GM19240 (cell line): Measurements from ENCODE around the gene DIS3L2.
"Not testable (repeated sequence)": the region's sequence is repeated elsewhere in the genome, so short reads cannot be mapped to it uniquely, and the experiment has no call there.

Source experiments
- DNase-seq: peaks from one replicate; pipeline ENCODE4 v3.0.0; 2011; ENCODE audit warnings: low spot score; ENCODE audit not compliant: insufficient read length

The DIS3L2 gene

DNA sequence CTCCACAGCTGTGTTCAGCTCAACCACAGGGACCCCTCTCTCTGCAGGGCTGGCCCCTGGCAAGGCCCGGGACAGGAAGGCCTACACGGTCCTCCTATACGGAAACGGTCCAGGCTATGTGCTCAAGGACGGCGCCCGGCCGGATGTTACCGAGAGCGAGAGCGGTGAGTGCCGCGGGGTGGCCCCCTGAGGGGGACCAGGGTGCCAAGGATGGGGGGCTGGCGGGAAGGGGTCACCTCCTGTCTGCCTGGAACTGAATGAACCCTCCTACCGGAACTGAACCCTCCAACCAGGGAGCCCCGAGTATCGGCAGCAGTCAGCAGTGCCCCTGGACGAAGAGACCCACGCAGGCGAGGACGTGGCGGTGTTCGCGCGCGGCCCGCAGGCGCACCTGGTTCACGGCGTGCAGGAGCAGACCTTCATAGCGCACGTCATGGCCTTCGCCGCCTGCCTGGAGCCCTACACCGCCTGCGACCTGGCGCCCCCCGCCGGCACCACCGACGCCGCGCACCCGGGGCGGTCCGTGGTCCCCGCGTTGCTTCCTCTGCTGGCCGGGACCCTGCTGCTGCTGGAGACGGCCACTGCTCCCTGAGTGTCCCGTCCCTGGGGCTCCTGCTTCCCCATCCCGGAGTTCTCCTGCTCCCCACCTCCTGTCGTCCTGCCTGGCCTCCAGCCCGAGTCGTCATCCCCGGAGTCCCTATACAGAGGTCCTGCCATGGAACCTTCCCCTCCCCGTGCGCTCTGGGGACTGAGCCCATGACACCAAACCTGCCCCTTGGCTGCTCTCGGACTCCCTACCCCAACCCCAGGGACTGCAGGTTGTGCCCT, 419.9 kb downstream of the DIS3L2 start:
- DNase-seq: not testable (repeated sequence)

DNA sequence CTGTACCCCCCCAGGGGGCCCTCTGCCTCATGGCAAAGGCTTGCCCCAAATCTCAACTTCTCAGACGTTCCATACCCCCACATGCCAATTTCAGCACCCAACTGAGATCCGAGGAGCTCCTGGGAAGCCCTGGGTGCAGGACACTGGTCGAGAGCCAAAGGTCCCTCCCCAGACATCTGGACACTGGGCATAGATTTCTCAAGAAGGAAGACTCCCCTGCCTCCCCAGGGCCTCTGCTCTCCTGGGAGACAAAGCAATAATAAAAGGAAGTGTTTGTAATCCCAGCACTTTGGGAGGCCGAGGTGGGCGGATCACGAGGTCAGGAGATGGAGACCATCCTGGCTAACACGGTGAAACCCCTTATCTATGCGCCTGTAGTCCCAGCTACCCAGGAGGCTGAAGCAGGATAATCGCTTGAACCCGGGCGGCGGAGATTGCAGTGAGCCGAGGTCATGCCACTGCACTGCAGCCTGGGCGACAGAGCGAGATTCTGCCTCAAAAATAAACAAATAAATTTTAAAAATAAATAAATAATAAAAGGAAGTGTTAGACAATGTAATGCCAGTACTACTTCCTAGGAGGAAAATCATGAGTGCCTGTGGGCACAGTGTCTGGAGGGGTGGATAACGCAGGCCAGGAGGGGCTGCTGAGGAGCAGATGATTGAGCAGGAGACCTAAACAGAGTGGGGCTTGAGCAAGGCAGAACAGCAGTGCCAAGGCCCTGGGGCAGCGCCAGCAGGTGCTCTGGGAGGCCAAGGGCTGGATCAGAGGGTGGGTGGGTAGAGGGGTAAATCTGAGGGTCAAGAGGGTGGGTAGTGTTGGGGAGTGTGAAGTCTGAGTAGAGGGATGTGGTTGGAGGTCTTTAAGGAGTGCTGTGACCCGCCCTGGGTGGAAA, 421.1 kb downstream of the DIS3L2 start:
- DNase-seq: no peak

GRCh38 chr2:232384466-232384865, 423.0 kb downstream of the DIS3L2 start:
- DNase-seq: no peak

- DNase-seq: not testable (repeated sequence)
Observed at GRCh38 chr2:232385058-232385457, 423.5 kb downstream of the DIS3L2 start.

DNA sequence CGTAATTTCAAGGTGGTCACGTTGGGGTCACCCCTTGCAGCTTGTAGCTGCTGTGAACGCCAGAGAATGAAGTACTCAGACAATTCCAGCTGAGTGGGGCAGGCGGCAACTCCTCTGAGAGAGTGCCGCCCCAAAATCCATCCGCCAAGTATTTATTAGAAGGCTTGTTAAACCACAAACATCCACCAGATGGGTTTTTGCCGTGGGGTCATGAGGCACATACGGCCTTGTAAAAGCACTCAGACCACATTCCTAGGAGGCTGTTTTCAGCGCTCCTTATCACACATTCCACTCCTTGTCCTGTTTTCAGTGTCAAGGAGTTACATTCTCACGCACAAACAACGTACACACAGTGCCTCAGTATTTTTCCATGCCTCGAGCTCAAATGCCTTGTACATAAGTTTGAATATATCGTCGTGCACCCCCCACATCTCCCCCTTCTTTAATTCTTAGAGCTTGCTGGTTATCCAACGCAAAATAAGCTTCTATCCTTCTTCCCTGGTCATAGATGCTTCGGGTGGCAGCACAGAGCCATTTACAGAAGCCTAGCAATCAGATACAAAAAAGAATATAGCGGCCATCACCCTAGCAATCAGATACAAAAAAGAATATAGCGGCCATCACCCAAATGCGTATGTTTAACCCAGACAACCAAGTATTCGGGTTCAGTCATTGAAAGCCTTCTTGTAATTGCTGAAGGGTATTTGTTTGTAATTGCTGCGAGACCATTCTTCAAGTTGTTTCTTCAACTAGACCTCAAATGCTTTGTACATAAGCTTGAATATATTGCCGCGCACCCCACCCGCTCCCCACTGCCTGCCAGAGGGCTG, 424.4 kb downstream of the DIS3L2 start:
- no peak for DNase-seq

- DNase-seq: no peak
Observed at GRCh38 chr2:232386490-232386739, 424.9 kb downstream of the DIS3L2 start.
